Measurements from ENCODE around the gene SLC16A6. TPM values are rescaled to one million over a fixed set of nuclear protein-coding genes. Genes with fewer than 3 reads are reported as not detected.
A peak's percentile ranks its signal among the peaks of the same experiment; 100 is the strongest.
"Not testable (repeated sequence)": the region's sequence is repeated elsewhere in the genome, so short reads cannot be mapped to it uniquely, and the experiment has no call there.

Gene SLC16A6
- total RNA-seq, 1 experiment from 2014 or later = 0.22 TPM

GRCh38 chr17:68255151-68255550, 35.8 kb downstream of the SLC16A6 start:
- CTCF ChIA-PET = interaction anchor here (1.1 to 1.2 kb wide), 2 partner anchors 144 to 182 kb away, joined by 4 read pairs; no protein-coding TSS in a partner anchor
- TF ChIP-seq USF2 (CRISPR knock-in tag; IDR thresholded peaks at IDR 0.05) (no peak), ZBTB43 (CRISPR knock-in tag; IDR thresholded peaks at IDR 0.05) (no peak), ZMAT4 (CRISPR knock-in tag; IDR thresholded peaks at IDR 0.05) (no peak), ATF2 (CRISPR knock-in tag; IDR thresholded peaks at IDR 0.05; ENCODE audit: borderline replicate concordance, low read depth) (no peak), ZNF232 (CRISPR knock-in tag; IDR thresholded peaks at IDR 0.05) (no peak), RELA (CRISPR knock-in tag; IDR thresholded peaks at IDR 0.05; ENCODE audit: borderline replicate concordance) (no peak), ZSCAN18 (CRISPR knock-in tag; IDR thresholded peaks at IDR 0.05) (no peak), ATF1 (CRISPR knock-in tag; IDR thresholded peaks at IDR 0.05) (no peak), ESRRA (CRISPR knock-in tag; IDR thresholded peaks at IDR 0.05; ENCODE audit: borderline replicate concordance) (no peak), PRRX2 (CRISPR knock-in tag; IDR thresholded peaks at IDR 0.05) (no peak)
- no peak overlapping the region for H3K27ac Mint-ChIP-seq
- H3K36me3 Mint-ChIP-seq = peaks cover 39% of the 10 kb centered on the region
- H3K4me3 Mint-ChIP-seq = no peak overlapping the region
- DNase-seq (ENCODE audit: low spot score) (no peak), ATAC-seq (0 out of 2 replicates have a peak, but pooled peaks have one; percentile 11)
- POLR2A ChIA-PET = no interaction called here
- no peaks in the 10 kb centered on the region for H3K9me3 Mint-ChIP-seq
- peaks cover 10% of the 10 kb centered on the region for H3K4me1 Mint-ChIP-seq
- H3K27me3 Mint-ChIP-seq (ENCODE audit: low read depth) = peaks cover 6% of the 10 kb centered on the region

GRCh38 chr17:68253426-68253825, 37.5 kb downstream of the SLC16A6 start:
- DNase-seq (ENCODE audit: low spot score); ATAC-seq; H3K4me1 Mint-ChIP-seq; H3K27me3 Mint-ChIP-seq (ENCODE audit: low read depth); H3K9me3 Mint-ChIP-seq; POLR2A ChIA-PET; H3K27ac Mint-ChIP-seq; H3K4me3 Mint-ChIP-seq: not testable (repeated sequence)
- H3K36me3 Mint-ChIP-seq = peaks cover 39% of the 10 kb centered on the region
- CTCF ChIA-PET = interaction anchor here (0.6 kb wide), 1 partner anchor 361 kb away, joined by 3 read pairs; no protein-coding TSS in a partner anchor

- Mint-ChIP-seq H3K9me3 (no peaks in the 10 kb centered on the region), H3K4me3 (peak overlapping the region; percentile 80; the same call in 1 of the 2 replicates), H3K4me1 (peaks cover 14% of the 10 kb centered on the region), H3K27ac (no peak overlapping the region), H3K36me3 (peaks cover 17% of the 10 kb centered on the region), H3K27me3 (ENCODE audit: low read depth) (no peaks in the 10 kb centered on the region)
- ATAC-seq = no peak
- TF ChIP-seq GABPB1 (CRISPR knock-in tag; IDR thresholded peaks at IDR 0.05) = no peak
- no peak for TF ChIP-seq ESRRA (CRISPR knock-in tag; IDR thresholded peaks at IDR 0.05; ENCODE audit: borderline replicate concordance)
- no peak for TF ChIP-seq E2F5 (CRISPR knock-in tag; IDR thresholded peaks at IDR 0.05)
- no peak for TF ChIP-seq PRRX2 (CRISPR knock-in tag; IDR thresholded peaks at IDR 0.05)
- no peak for TF ChIP-seq SMAD3 (CRISPR knock-in tag; IDR thresholded peaks at IDR 0.05; ENCODE audit: borderline replicate concordance)
- TF ChIP-seq STAT6 (CRISPR knock-in tag; conservative IDR thresholded peaks at IDR 0.05; ENCODE audit: low read depth) = no peak
- POLR2A ChIA-PET = no interaction called here
- CTCF ChIA-PET = no interaction called here
- no peak for DNase-seq (ENCODE audit: low spot score)
Observed at GRCh38 chr17:68249354-68249765, 41.6 kb downstream of the SLC16A6 start.
